HepG2 (cell line): ENCODE measurements around the gene MS4A1. TPM values are rescaled to one million over a fixed set of nuclear protein-coding genes. Genes with fewer than 3 reads are reported as not detected.

ENCODE experiments used
- ATAC-seq: fragments of 200-7000 bp; cut with Tn5 transposase; 3 replicates; pipeline ENCODE4 v1.9.1; 2020; ENCODE audit warnings: mild to moderate bottlenecking, moderate library complexity
- BruUV-seq: library from RNA; stranded (reverse); fragments of 400-500 nt; replicated peaks from 2 replicates; lab custom pipeline; 2021; lab: Mats Ljungman, UMichigan
- CTCF ChIA-PET: fragments of 300-600 bp; formaldehyde crosslinking; extraction: SDS; loops from one replicate; lab custom pipeline; 2021; ENCODE audit warnings: low total read pairs, inconsistent platforms, low intra/inter-chr PET ratio; lab: Yijun Ruan, JAX
- POLR2A ChIA-PET: fragments of 350-600 bp; sonication (Branson Sonifier 250); formaldehyde crosslinking; loops from one replicate; lab custom pipeline; 2020; ENCODE audit warnings: antibody characterized with exemption, inconsistent platforms; lab: Yijun Ruan, JAX
- DNase-seq: peaks from one replicate; pipeline ENCODE4 v3.0.0-alpha.2; 2015; ENCODE audit warnings: low spot score
- FAIRE-seq: peaks from 3 replicates; lab custom pipeline; 2011; peaks lifted over from hg19 to GRCh38; lab: Jason Lieb, UNC
- H2AFZ ChIP-seq: one replicate; pipeline ENCODE4 v1.6.1; 2011; ENCODE audit warnings: low read length, inconsistent platforms
- H3K27ac ChIP-seq: fragments of 300-600 bp; 3 replicates; pipeline ENCODE4 v1.8.0; 2011; ENCODE audit warnings: mixed run types, mild to moderate bottlenecking, mixed read lengths, low read length, inconsistent platforms; ENCODE audit not compliant: insufficient read depth; ENCODE audit errors: extremely low read length
- H3K27me3 ChIP-seq, 2 experiments: fragments of 200-600 bp in 1 of 2; 2 replicates in 1 of 2; 3 replicates in 1 of 2; pipeline versions ENCODE4 v1.6.0 to v1.8.0; 2011; ENCODE audit warnings: low read length in 2 of 2, mild to moderate bottlenecking in 2 of 2, moderate library complexity in 2 of 2, inconsistent platforms in 1 of 2; ENCODE audit not compliant: insufficient read depth in 2 of 2, control insufficient read depth in 1 of 2
- H3K36me3 ChIP-seq, 2 experiments: fragments of 200-600 bp in 1 of 2; replicated peaks in 1 of 2; 2 replicates in 1 of 2; 3 replicates in 1 of 2; pipeline versions ENCODE4 v1.5.1 to v1.8.0; 2011; ENCODE audit warnings: low read length in 2 of 2, inconsistent platforms in 1 of 2; ENCODE audit not compliant: insufficient read depth in 2 of 2, control insufficient read depth in 1 of 2
- H3K4me1 ChIP-seq: 2 replicates; pipeline ENCODE4 v1.5.1; 2012; ENCODE audit warnings: low read length, inconsistent platforms; ENCODE audit not compliant: insufficient read depth
- H3K4me2 ChIP-seq: 2 replicates; pipeline ENCODE4 v1.6.0; 2011; ENCODE audit warnings: low read depth, low read length, inconsistent platforms
- H3K4me3 ChIP-seq, 3 experiments: fragments of 200-600 bp in 1 of 3; sonication (generic), shearing (Covaris generic) in 1 of 3; replicated peaks in 1 of 3; 2 replicates each; pipeline ENCODE4 v1.5.1; 2011 to 2016; ENCODE audit warnings: low read length in 3 of 3, inconsistent platforms in 2 of 3, low read depth in 2 of 3, mild to moderate bottlenecking in 2 of 3, control low read depth in 1 of 3, mixed read lengths in 1 of 3; ENCODE audit not compliant: insufficient read depth in 1 of 3
- H3K79me2 ChIP-seq: one replicate; pipeline ENCODE4 v1.6.1; 2011; ENCODE audit warnings: low read length, inconsistent platforms; ENCODE audit not compliant: insufficient read depth
- H3K9ac ChIP-seq: 2 replicates; pipeline ENCODE4 v1.6.0; 2011; ENCODE audit warnings: mild to moderate bottlenecking, low read depth, low read length, inconsistent platforms; ENCODE audit not compliant: insufficient read depth
- H3K9me3 ChIP-seq: 2 replicates; pipeline ENCODE4 v1.5.1; 2012; ENCODE audit warnings: mild to moderate bottlenecking, low read length
- H4K20me1 ChIP-seq: 2 replicates; pipeline ENCODE4 v1.6.0; 2011; ENCODE audit warnings: inconsistent platforms, mild to moderate bottlenecking, low read length, moderate library complexity; ENCODE audit not compliant: insufficient read depth
- ADNP ChIP-seq: sonication (generic); formaldehyde crosslinking; IDR thresholded peaks from 2 replicates; pipeline ENCODE4 v1.4.0; 2020; ENCODE audit warnings: missing genetic modification reagents
- HDAC1 ChIP-seq: sonication (generic); formaldehyde crosslinking; IDR thresholded peaks from 2 replicates; pipeline ENCODE4 v1.5.1; 2020; ENCODE audit warnings: mild to moderate bottlenecking, missing genetic modification reagents
- MIER2 ChIP-seq: IDR thresholded peaks from 2 replicates; pipeline ENCODE4 v1.6.1; 2016; ENCODE audit warnings: missing biosample characterization, missing genetic modification reagents
- RFXANK ChIP-seq: IDR thresholded peaks from 2 replicates; pipeline ENCODE4 v1.6.1; 2016
- SNAI1 ChIP-seq: sonication (generic); formaldehyde crosslinking; IDR thresholded peaks from 2 replicates; pipeline ENCODE4 v1.5.0; 2020; ENCODE audit warnings: mild to moderate bottlenecking, missing genetic modification reagents, borderline replicate concordance
- TEAD2 ChIP-seq: sonication (generic); formaldehyde crosslinking; IDR thresholded peaks from 2 replicates; pipeline ENCODE4 v1.9.0; 2021; ENCODE audit warnings: missing genetic modification reagents
- ZBTB7A ChIP-seq: sonication (generic); formaldehyde crosslinking; IDR thresholded peaks from 2 replicates; pipeline ENCODE4 v1.8.0; 2022; ENCODE audit warnings: mild to moderate bottlenecking, missing genetic modification reagents
- ZNF570 ChIP-seq: sonication (generic); formaldehyde crosslinking; IDR thresholded peaks from 2 replicates; pipeline ENCODE4 v1.4.0; 2020; ENCODE audit warnings: mild to moderate bottlenecking, missing genetic modification reagents, borderline replicate concordance
- ZNF615 ChIP-seq: sonication (generic); formaldehyde crosslinking; IDR thresholded peaks from 2 replicates; pipeline ENCODE4 v1.5.0; 2020; ENCODE audit warnings: mild to moderate bottlenecking, missing genetic modification reagents, borderline replicate concordance
- WGBS: methylation state at CpG from one replicate; pipeline ENCODE4 v1.1.6; 2017; ENCODE audit warnings: low lambda C conversion rate; 5-methylcytosine and 5-hydroxymethylcytosine counted together
- in situ Hi-C: cut with HindIII; loops from 2 replicates; pipeline ENCODE4 v1.10.0; 2017; ENCODE audit warnings: low pct_unique_long_range_greater_than_20kb; ENCODE audit not compliant: extremely low pct_ligation_motif_present
- intact Hi-C: fragments of 100-400 bp; cut with micrococcal nuclease; formaldehyde crosslinking; loops from one replicate; pipeline ENCODE4 v1.10.0; 2022; ENCODE audit not compliant: unreplicated experiment
- polyA plus RNA-seq, 8 experiments: library from polyadenylated mRNA; depleted of rRNA in 3 of 8; stranded (reverse) in 7 of 8; unstranded in 1 of 8; fragments of >200 nt; fragmentation: Illumina TruSeq in 4 of 8; extraction: Trizol in 4 of 8; gene quantifications; 2 replicates each; pipeline versions ENCODE4 v1.2.1 to v1.2.3, GENCODE V29; 2011 to 2016; ENCODE audit warnings: low read depth in 4 of 8, missing spikeins in 1 of 8, mixed read lengths in 1 of 8; ENCODE audit not compliant: insufficient read depth in 1 of 8
- total RNA-seq, 5 experiments: library from RNA; depleted of rRNA; stranded (reverse); fragments of >200 nt; fragmentation: Illumina TruSeq; extraction: Trizol; gene quantifications; 2 replicates each; pipeline ENCODE4 v1.2.3, GENCODE V29; 2016; ENCODE audit warnings: low read depth in 1 of 5
- TF ChIP-seq, protein P1 (sequence below): sonication (generic); formaldehyde crosslinking; IDR thresholded peaks from 2 replicates; pipeline ENCODE4 v1.8.1; 2023; ENCODE audit warnings: mild to moderate bottlenecking, missing genetic modification reagents

MS4A1 gene
- total and polyA plus RNA-seq, 2 of the 13 experiments (the other 11 are each of a cell fraction or from before 2014, with no cell fraction given): 0.01 TPM; not detected in 1

DNA sequence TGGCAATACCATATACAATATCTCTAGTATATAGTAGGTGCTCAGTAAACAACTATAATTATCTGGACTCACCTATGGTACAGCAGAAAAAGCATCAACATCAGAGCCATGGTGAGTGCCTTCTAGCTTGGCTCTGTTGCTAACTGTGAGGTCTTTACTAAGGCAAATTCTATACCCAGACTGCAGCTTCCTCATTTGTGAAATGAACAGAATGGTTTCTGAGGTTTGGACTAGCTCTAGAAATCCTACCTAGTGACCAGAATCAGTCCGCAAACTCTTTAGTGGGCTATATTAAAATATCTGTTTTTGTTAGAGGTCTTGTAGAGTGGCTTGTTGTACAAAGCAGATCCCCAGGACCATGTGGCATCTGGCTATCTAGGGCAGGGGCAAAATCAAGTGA is 3.7 kb downstream of the MS4A1 start:
- ChIA-PET POLR2A (no interaction called here), CTCF (no interaction called here)
- Histone ChIP-seq H3K27me3 (no peaks in the 10 kb centered on the region), H3K4me3 (no peak overlapping the region), H3K9me3 (no peaks in the 10 kb centered on the region), H3K36me3 (no peaks in the 10 kb centered on the region), H4K20me1 (no peaks in the 10 kb centered on the region), H3K4me1 (no peaks in the 10 kb centered on the region), H3K4me2 (no peak overlapping the region), H3K27ac (no peak overlapping the region), H3K79me2 (no peaks in the 10 kb centered on the region), H2AFZ (no peak overlapping the region), H3K9ac (no peak overlapping the region)
- BruUV-seq: no TSS peak
- no peak for ATAC-seq
- intact Hi-C loops (no loop called here), in situ Hi-C loops (no loop called here)
- TF ChIP-seq ADNP: no peak
- WGBS: 90% methylated on average over 1 of the region's 1 CpG
- FAIRE-seq: no peak
- no peak for DNase-seq

DNA sequence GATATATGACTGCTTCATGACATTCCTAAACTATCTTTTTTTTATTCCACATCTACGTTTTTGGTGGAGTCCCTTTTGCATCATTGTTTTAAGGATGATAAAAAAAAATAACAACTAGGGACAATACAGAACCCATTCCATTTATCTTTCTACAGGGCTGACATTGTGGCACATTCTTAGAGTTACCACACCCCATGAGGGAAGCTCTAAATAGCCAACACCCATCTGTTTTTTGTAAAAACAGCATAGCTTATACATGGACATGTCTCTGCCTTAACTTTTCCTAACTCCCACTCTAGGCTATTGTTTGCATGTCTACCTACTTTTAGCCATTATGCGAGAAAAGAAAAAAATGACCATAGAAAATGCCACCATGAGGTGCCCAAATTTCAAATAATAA is 13.2 kb downstream of the MS4A1 start:
- H3K4me3 ChIP-seq: no peak overlapping the region
- no peak overlapping the region for H3K4me2 ChIP-seq
- ChIA-PET CTCF (no interaction called here), POLR2A (no interaction called here)
- FAIRE-seq: no peak
- no peak overlapping the region for H3K27ac ChIP-seq
- H3K9me3 ChIP-seq: no peaks in the 10 kb centered on the region
- no peak overlapping the region for H2AFZ ChIP-seq
- intact Hi-C loops: no loop called here
- TF ChIP-seq TEAD2 (CRISPR knock-in tag): no peak
- no peak for TF ChIP-seq ZNF570
- no peak for TF ChIP-seq MIER2
- no peak for TF ChIP-seq RFXANK
- no peak for TF ChIP-seq ZBTB7A (CRISPR knock-in tag)
- TF ChIP-seq, protein P1, sequence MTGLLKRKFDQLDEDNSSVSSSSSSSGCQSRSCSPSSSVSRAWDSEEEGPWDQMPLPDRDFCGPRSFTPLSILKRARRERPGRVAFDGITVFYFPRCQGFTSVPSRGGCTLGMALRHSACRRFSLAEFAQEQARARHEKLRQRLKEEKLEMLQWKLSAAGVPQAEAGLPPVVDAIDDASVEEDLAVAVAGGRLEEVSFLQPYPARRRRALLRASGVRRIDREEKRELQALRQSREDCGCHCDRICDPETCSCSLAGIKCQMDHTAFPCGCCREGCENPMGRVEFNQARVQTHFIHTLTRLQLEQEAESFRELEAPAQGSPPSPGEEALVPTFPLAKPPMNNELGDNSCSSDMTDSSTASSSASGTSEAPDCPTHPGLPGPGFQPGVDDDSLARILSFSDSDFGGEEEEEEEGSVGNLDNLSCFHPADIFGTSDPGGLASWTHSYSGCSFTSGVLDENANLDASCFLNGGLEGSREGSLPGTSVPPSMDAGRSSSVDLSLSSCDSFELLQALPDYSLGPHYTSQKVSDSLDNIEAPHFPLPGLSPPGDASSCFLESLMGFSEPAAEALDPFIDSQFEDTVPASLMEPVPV (CRISPR knock-in tag): no peak
- no peak for TF ChIP-seq ZNF615 (CRISPR knock-in tag)
- TF ChIP-seq SNAI1 (CRISPR knock-in tag): no peak
- no peak for TF ChIP-seq HDAC1 (CRISPR knock-in tag)
- no peaks in the 10 kb centered on the region; a peak in 1 of 5 replicates for H3K27me3 ChIP-seq
- in situ Hi-C loops: no loop called here
- no peaks in the 10 kb centered on the region for H4K20me1 ChIP-seq
- 24% methylated on average over 2 of the region's 2 CpGs for WGBS
- no peaks in the 10 kb centered on the region for H3K79me2 ChIP-seq
- H3K9ac ChIP-seq: no peak overlapping the region
- DNase-seq: no peak
- no peak for ATAC-seq
- H3K4me1 ChIP-seq: no peaks in the 10 kb centered on the region
- H3K36me3 ChIP-seq: no peaks in the 10 kb centered on the region
- no TSS peak for BruUV-seq
